VCaP (cell line): ENCODE data around the gene CCDC60.

ENCODE experiments used
- H3K27ac ChIP-seq: fragments of 450-650 bp; 2 replicates; pipeline ENCODE4 v1.5.1; 2017
- TF ChIP-seq, protein P1 (sequence below): fragments of 450-650 bp; conservative IDR thresholded peaks from 2 replicates; pipeline ENCODE4 v1.5.1; 2017; ENCODE audit warnings: mild to moderate bottlenecking, moderate library complexity

CCDC60 gene

DNA sequence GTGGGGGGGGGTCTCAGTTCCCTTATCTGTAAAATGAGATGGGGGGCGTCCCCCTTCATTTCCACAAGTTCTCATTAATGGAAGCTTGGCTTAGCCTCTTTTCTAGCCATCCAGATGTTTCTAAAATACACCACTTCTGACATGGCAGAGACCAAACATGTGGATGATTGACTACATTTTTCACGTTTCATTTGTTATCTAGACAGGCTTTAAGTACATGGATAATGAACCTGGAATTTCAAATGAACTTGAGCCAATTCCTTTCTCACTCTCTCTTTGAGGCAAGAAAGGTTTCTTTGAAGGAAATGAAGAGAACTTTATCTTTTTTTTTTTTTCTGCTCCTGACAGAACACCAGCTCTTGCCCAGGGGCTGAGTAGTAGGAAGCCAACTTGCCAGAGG is 39.1 kb downstream of the CCDC60 start:
- TF ChIP-seq, protein P1, sequence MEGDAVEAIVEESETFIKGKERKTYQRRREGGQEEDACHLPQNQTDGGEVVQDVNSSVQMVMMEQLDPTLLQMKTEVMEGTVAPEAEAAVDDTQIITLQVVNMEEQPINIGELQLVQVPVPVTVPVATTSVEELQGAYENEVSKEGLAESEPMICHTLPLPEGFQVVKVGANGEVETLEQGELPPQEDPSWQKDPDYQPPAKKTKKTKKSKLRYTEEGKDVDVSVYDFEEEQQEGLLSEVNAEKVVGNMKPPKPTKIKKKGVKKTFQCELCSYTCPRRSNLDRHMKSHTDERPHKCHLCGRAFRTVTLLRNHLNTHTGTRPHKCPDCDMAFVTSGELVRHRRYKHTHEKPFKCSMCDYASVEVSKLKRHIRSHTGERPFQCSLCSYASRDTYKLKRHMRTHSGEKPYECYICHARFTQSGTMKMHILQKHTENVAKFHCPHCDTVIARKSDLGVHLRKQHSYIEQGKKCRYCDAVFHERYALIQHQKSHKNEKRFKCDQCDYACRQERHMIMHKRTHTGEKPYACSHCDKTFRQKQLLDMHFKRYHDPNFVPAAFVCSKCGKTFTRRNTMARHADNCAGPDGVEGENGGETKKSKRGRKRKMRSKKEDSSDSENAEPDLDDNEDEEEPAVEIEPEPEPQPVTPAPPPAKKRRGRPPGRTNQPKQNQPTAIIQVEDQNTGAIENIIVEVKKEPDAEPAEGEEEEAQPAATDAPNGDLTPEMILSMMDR = no peak
- H3K27ac ChIP-seq = no peak overlapping the region

DNA sequence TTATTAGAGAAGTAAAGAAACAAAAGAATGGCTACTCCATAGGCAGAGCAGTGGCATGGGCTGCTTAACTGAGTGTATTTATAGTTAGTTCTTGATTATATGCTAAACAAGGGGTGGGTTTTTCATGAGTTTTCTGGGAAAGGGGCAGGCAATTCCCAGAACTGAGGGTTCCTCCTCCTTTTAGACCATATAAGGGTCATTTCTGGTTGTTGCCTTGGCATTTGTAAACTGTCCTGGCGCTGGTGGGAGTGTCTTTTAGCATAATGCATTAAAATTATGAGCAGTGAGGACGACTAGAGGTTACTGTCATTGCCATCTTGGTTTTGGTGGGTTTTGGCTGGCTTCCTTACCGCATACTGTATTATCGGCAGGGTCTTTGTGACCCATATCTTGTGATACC is 40.1 kb downstream of the CCDC60 start:
- TF ChIP-seq, protein P1 = no peak
- no peak overlapping the region for H3K27ac ChIP-seq

DNA sequence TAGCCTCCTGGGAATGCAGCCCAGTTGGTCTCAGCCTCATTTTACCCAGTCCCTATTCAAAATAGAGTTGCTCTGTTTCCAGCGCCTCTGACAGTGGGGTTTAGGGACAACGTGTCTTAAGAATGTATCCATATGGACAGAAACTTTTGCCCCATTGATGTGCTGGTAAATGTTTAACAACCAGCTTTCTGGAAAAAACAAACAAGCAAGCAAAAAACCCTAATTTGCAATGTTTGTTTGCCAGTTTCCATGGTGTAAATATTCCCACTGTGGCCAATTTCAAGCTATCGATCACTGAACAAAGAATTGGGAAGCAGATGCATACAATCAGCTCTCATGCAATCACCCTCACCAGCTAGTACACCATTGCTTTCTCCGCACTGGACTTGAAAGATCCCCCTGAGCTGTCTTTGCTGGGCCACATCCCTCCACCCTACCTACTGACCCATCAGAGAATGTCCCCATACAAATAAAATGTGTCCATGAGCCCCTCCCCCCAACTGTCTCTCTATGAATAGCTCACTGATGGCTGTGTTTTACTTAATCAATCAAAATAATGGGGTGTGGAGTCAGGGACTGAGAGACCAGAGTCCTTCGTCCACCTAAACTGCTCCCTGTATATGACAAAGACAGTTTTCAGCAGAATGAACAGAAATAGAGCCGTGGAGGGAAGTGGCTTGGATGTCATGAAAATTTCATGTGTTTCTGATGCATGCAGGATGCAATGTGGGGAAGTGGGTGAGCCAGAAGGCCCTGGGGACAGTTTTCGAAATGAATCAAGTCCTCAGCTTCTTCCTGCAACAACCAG is 40.8 kb downstream of the CCDC60 start:
- no peak overlapping the region for H3K27ac ChIP-seq
- TF ChIP-seq, protein P1 = no peak

DNA sequence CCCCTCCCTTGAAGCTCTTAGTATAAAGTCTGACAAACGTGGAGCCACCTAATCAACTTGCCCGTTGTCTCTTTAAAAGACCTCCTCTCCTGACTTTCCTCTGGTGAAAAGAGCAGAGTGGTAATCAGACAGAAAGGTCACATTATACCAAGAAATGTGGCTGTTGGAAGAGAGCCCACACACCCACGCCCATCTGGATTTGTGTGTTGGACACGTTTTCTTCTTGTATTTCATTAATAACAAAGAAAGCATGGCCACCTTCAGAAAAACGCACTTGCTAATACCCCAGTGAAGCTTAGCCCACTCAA is 41.3 kb downstream of the CCDC60 start:
- TF ChIP-seq, protein P1 = no peak
- H3K27ac ChIP-seq = no peak overlapping the region

DNA sequence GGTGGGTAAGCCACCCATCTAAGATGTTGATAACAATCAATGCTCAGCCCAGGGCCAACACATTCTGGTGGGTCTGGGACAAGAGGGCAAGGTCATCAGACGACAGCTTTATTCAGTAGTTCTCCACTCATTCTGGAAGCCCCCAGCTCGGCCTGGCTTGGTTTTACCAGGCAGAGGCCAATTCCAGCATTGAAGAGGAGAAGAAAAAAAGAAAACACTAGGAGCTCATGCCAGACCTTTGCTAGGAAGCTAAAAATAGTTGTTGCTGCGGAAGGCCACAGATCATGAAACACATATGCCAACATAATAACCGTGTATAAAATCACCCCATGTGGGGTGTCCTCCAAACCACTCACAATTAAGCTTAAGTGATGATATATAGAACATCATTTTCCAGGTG is 44.4 kb downstream of the CCDC60 start:
- TF ChIP-seq, protein P1 = no peak
- no peak overlapping the region for H3K27ac ChIP-seq

DNA sequence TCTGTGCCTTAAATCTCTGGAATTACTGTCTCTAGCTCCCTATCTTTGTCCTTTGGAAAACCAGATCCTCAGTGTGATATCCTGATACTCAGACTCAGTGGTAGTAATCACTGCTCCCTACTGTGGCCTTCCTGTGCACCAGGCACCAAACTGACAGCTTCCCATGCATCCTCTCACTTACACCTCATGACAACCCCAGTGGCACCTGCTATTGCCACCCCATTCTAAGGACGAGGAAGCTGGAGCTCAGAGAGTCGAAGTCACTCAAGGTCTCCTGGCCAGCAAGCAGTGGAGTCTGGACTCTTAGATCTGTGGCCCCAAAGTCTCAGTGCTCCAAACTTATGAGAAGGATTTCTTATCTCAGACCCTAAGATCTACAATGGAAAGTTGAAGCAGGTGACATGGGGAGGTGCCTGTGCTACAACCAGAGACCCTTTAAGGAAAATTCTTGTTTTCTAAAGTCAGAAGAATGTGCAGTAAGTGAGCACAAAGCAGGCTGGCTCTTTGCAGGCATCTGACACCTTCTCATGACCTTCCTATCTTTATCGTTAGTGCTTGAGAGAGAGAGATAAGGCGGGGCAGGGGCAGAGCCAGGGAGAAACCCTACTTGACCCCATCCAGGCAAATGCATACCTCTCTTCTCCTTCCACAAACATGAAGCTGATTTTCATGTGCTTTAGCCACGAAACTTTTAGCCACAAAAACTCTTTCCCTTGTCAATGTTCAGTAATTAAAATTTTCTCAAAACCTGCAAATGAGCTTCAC is 47.1 kb downstream of the CCDC60 start:
- TF ChIP-seq, protein P1 = no peak
- H3K27ac ChIP-seq = no peak overlapping the region

DNA sequence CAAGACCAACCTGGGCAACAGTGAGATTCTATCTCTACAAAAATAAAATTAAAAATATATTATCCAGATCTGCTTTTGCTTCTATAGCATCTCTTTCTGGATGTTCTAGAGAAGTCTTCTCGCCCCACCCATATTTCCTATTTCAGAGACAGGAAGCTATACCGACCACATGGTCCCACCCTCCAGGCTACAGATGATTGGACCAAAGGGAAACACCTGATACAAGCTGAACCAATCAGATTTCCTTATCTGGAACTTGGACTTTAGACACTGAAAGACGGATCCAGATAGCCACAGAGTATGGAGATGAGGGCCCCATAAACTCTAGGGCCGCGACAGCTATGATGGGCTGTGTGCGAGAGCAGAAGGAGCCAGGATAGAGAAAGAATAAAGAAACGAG is 48.7 kb downstream of the CCDC60 start:
- TF ChIP-seq, protein P1 = no peak

More for the DNA sequence above, 48.7 kb downstream of the CCDC60 start:
- H3K27ac ChIP-seq = no peak overlapping the region
